ENCODE measurements around the gene CCDC182.

CCDC182 gene

GRCh38 chr17:57705921-57706695, 39.0 kb downstream of the CCDC182 start:
- Histone ChIP-seq H3K27me3 (ENCODE audit: control insufficient read depth in 5 of 5, insufficient read depth in 4 of 5, low read length in 5 of 5) (peaks cover 7 to 25% (median 18%) of the 10 kb centered on the region in 5 donors), H3K4me3 (ENCODE audit: low read depth in 1 of 5, low read length in 5 of 5) (no peak overlapping the region), H3K27ac (ENCODE audit: low read depth, low read length) (no peak overlapping the region), H3K4me1 (ENCODE audit: control insufficient read depth in 5 of 5, insufficient read depth in 5 of 5, low read length in 5 of 5) (peaks cover 0 to 5% (median 0%) of the 10 kb centered on the region in 5 donors), H3K36me3 (ENCODE audit: control insufficient read depth in 5 of 5, insufficient read depth in 5 of 5, low read length in 5 of 5) (no peaks in the 10 kb centered on the region), H3K9me3 (ENCODE audit: control insufficient read depth in 5 of 5, low read length in 5 of 5) (no peaks in the 10 kb centered on the region), H3K9ac (ENCODE audit: low read length in 5 of 5) (no peak overlapping the region)

GRCh38 chr17:57704448-57704847, 40.7 kb downstream of the CCDC182 start:
- H3K36me3 ChIP-seq (ENCODE audit: control insufficient read depth in 5 of 5, insufficient read depth in 5 of 5, low read length in 5 of 5), result no peaks in the 10 kb centered on the region
- no peak overlapping the region for H3K9ac ChIP-seq (ENCODE audit: low read length in 5 of 5)
- peaks cover 10 to 25% (median 17%) of the 10 kb centered on the region in 5 donors for H3K27me3 ChIP-seq (ENCODE audit: control insufficient read depth in 5 of 5, insufficient read depth in 4 of 5, low read length in 5 of 5)
- H3K4me3 ChIP-seq (ENCODE audit: low read depth in 1 of 5, low read length in 5 of 5), result no peak overlapping the region
- H3K27ac ChIP-seq (ENCODE audit: low read depth, low read length), result no peak overlapping the region
- H3K4me1 ChIP-seq (ENCODE audit: control insufficient read depth in 5 of 5, insufficient read depth in 5 of 5, low read length in 5 of 5), result peaks cover 0 to 5% (median 0%) of the 10 kb centered on the region in 5 donors
- no peaks in the 10 kb centered on the region for H3K9me3 ChIP-seq (ENCODE audit: control insufficient read depth in 5 of 5, low read length in 5 of 5)

GRCh38 chr17:57703273-57703672, 41.8 kb downstream of the CCDC182 start:
- Histone ChIP-seq H3K4me3 (ENCODE audit: low read depth in 1 of 5, low read length in 5 of 5) (no peak overlapping the region), H3K27me3 (ENCODE audit: control insufficient read depth in 5 of 5, insufficient read depth in 4 of 5, low read length in 5 of 5) (peaks cover 10 to 21% (median 17%) of the 10 kb centered on the region in 5 donors), H3K27ac (ENCODE audit: low read depth, low read length) (no peak overlapping the region), H3K36me3 (ENCODE audit: control insufficient read depth in 5 of 5, insufficient read depth in 5 of 5, low read length in 5 of 5) (no peaks in the 10 kb centered on the region), H3K9me3 (ENCODE audit: control insufficient read depth in 5 of 5, low read length in 5 of 5) (no peaks in the 10 kb centered on the region), H3K9ac (ENCODE audit: low read length in 5 of 5) (no peak overlapping the region), H3K4me1 (ENCODE audit: control insufficient read depth in 5 of 5, insufficient read depth in 5 of 5, low read length in 5 of 5) (peaks cover 0 to 5% (median 0%) of the 10 kb centered on the region in 5 donors)

GRCh38 chr17:57701124-57701523, 44.0 kb downstream of the CCDC182 start:
- peaks cover 5 to 16% (median 12%) of the 10 kb centered on the region in 5 donors for H3K27me3 ChIP-seq (ENCODE audit: control insufficient read depth in 5 of 5, insufficient read depth in 4 of 5, low read length in 5 of 5)
- no peak overlapping the region for H3K27ac ChIP-seq (ENCODE audit: low read depth, low read length)
- H3K4me1 ChIP-seq (ENCODE audit: control insufficient read depth in 5 of 5, insufficient read depth in 5 of 5, low read length in 5 of 5), result no peaks in the 10 kb centered on the region

GRCh38 chr17:57699751-57700219, 45.3 kb downstream of the CCDC182 start:
- no peak overlapping the region for H3K9ac ChIP-seq (ENCODE audit: low read length in 5 of 5)
- peaks cover 4 to 14% (median 11%) of the 10 kb centered on the region in 5 donors for H3K27me3 ChIP-seq (ENCODE audit: control insufficient read depth in 5 of 5, insufficient read depth in 4 of 5, low read length in 5 of 5)
- no peak overlapping the region for H3K4me3 ChIP-seq (ENCODE audit: low read depth in 1 of 5, low read length in 5 of 5)
- no peak overlapping the region for H3K27ac ChIP-seq (ENCODE audit: low read depth, low read length)
- peaks cover 0 to 3% (median 0%) of the 10 kb centered on the region in 5 donors for H3K9me3 ChIP-seq (ENCODE audit: control insufficient read depth in 5 of 5, low read length in 5 of 5)
- H3K4me1 ChIP-seq (ENCODE audit: control insufficient read depth in 5 of 5, insufficient read depth in 5 of 5, low read length in 5 of 5), result no peaks in the 10 kb centered on the region
- H3K36me3 ChIP-seq (ENCODE audit: control insufficient read depth in 5 of 5, insufficient read depth in 5 of 5, low read length in 5 of 5), result no peaks in the 10 kb centered on the region

More at GRCh38 chr17:57701124-57701523, 44.0 kb downstream of the CCDC182 start:
- Histone ChIP-seq H3K36me3 (ENCODE audit: control insufficient read depth in 5 of 5, insufficient read depth in 5 of 5, low read length in 5 of 5) (no peaks in the 10 kb centered on the region), H3K9ac (ENCODE audit: low read length in 5 of 5) (no peak overlapping the region), H3K4me3 (ENCODE audit: low read depth in 1 of 5, low read length in 5 of 5) (no peak overlapping the region), H3K9me3 (ENCODE audit: control insufficient read depth in 5 of 5, low read length in 5 of 5) (no peaks in the 10 kb centered on the region)

GRCh38 chr17:57697891-57698711, 47.0 kb downstream of the CCDC182 start:
- Histone ChIP-seq H3K36me3 (ENCODE audit: control insufficient read depth in 5 of 5, insufficient read depth in 5 of 5, low read length in 5 of 5) (no peaks in the 10 kb centered on the region), H3K4me1 (ENCODE audit: control insufficient read depth in 5 of 5, insufficient read depth in 5 of 5, low read length in 5 of 5) (no peaks in the 10 kb centered on the region), H3K4me3 (ENCODE audit: low read depth in 1 of 5, low read length in 5 of 5) (no peak overlapping the region), H3K9me3 (ENCODE audit: control insufficient read depth in 5 of 5, low read length in 5 of 5) (peaks cover 0 to 3% (median 0%) of the 10 kb centered on the region in 5 donors), H3K27ac (ENCODE audit: low read depth, low read length) (no peak overlapping the region), H3K27me3 (ENCODE audit: control insufficient read depth in 5 of 5, insufficient read depth in 4 of 5, low read length in 5 of 5) (peaks cover 0 to 14% (median 10%) of the 10 kb centered on the region in 5 donors), H3K9ac (ENCODE audit: low read length in 5 of 5) (no peak overlapping the region)

- H3K36me3 ChIP-seq (ENCODE audit: control insufficient read depth in 5 of 5, insufficient read depth in 5 of 5, low read length in 5 of 5), result no peaks in the 10 kb centered on the region
- no peak overlapping the region for H3K4me3 ChIP-seq (ENCODE audit: low read depth in 1 of 5, low read length in 5 of 5)
- H3K9ac ChIP-seq (ENCODE audit: low read length in 5 of 5), result no peak overlapping the region
- peaks cover 0 to 13% (median 10%) of the 10 kb centered on the region in 5 donors for H3K27me3 ChIP-seq (ENCODE audit: control insufficient read depth in 5 of 5, insufficient read depth in 4 of 5, low read length in 5 of 5)
- H3K27ac ChIP-seq (ENCODE audit: low read depth, low read length), result no peak overlapping the region
- no peaks in the 10 kb centered on the region for H3K4me1 ChIP-seq (ENCODE audit: control insufficient read depth in 5 of 5, insufficient read depth in 5 of 5, low read length in 5 of 5)
- peaks cover 0 to 3% (median 0%) of the 10 kb centered on the region in 5 donors for H3K9me3 ChIP-seq (ENCODE audit: control insufficient read depth in 5 of 5, low read length in 5 of 5)
Measured at GRCh38 chr17:57697197-57697596, 47.9 kb downstream of the CCDC182 start.

- Histone ChIP-seq H3K4me1 (ENCODE audit: control insufficient read depth in 5 of 5, insufficient read depth in 5 of 5, low read length in 5 of 5) (no peaks in the 10 kb centered on the region), H3K27ac (ENCODE audit: low read depth, low read length) (no peak overlapping the region), H3K9ac (ENCODE audit: low read length in 5 of 5) (no peak overlapping the region), H3K36me3 (ENCODE audit: control insufficient read depth in 5 of 5, insufficient read depth in 5 of 5, low read length in 5 of 5) (no peaks in the 10 kb centered on the region), H3K9me3 (ENCODE audit: control insufficient read depth in 5 of 5, low read length in 5 of 5) (peaks cover 0 to 3% (median 0%) of the 10 kb centered on the region in 5 donors), H3K4me3 (ENCODE audit: low read depth in 1 of 5, low read length in 5 of 5) (no peak overlapping the region), H3K27me3 (ENCODE audit: control insufficient read depth in 5 of 5, insufficient read depth in 4 of 5, low read length in 5 of 5) (peaks cover 0 to 12% (median 8%) of the 10 kb centered on the region in 5 donors)
Measured at GRCh38 chr17:57696050-57696449, 49.0 kb downstream of the CCDC182 start.

All from subcutaneous abdominal adipose tissue (tissue), 5 donors.